HG03558 (cell line): ENCODE results near the gene CHSY3.
"Not testable (repeated sequence)": the region's sequence is repeated elsewhere in the genome, so short reads cannot be mapped to it uniquely, and the experiment has no call there.

Experiments
- ATAC-seq: cut with Tn5 transposase; IDR thresholded peaks from one replicate; pipeline ENCODE4 v1.9.1; 2021; ENCODE audit warnings: moderate number of reproducible peaks; ENCODE audit not compliant: unreplicated experiment; ENCODE audit errors: extremely low read depth

CHSY3 gene

DNA sequence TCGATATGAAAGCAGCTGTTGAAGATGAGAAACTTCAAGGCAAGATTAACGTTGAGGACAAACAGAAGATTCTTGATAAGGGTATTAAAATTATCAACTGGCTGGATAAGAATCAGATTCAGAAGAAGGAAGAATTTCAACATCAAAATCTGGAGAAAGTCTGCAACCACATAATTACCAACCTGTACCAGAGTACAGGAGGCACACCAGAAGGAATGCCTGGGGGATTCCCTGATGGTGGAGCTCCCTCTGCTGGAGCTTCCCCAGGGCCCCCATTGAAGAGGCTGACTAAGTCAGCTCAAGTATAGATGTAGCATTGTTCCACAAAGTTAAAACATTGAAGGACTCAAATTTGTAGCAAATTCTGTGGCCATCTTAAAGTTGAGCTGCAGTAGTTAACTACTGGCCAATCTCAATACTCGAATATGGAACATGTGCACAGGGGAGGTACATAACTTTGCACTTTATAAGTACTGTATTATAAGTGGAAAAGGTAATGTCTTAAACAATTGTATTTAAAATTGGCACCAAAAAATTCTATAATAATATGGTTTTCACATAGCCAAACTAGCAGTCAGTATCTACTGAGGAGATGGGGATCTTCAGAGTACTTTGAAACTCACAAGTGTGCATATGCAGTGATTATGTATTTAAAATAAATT, 237.5 kb downstream of the CHSY3 start:
- ATAC-seq = peak; percentile 63

DNA sequence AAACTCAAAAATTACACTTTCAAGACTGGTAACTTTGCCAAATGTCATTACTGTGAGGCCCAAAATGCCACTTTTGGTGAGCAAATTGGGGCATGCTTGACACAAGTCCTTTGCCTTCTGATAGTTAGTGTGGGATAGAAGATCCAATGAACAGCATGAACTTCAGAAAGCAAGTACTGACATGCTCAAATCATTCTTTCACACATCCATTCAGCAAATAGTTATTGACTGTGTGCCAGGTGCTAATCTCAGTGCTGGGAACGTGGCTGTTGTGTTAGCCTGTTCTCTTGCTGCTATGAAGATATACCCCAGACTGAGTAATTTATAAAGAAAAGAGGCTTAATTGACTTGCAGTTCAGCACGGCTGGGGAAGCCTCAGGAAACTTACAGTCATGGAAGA, 247.0 kb downstream of the CHSY3 start:
- no peak for ATAC-seq

DNA sequence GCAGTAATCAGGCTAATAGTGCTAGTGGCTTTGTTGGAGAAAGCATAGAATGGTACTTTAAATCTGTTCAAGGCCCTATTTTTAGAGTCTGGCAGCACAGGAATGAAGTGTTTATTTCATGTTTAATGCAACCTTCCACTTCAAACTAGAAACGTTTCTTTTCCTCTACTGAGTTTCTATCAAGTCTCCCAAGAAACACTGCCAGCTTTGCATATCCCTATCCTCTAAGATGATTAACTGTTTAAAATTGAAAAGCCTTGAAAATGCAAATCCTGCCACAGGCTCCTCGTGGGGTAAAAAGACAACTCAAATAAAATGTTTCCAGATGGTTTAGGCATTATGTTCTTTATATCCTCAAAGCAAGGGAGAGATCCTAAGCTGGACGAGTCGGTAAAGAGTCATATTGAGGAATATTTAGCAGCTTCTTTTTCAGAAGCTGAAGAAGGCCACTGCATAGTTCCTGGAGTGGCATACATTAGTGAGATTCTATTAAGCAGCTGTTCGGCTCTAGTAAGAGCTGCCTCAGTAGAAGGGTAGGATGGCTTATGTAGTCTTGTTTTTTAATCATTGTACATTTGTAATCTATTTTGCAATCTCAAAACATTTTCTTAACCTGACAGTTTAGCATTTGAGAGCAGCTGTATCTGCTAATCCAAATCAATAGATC, 251.2 kb downstream of the CHSY3 start:
- no peak for ATAC-seq

DNA sequence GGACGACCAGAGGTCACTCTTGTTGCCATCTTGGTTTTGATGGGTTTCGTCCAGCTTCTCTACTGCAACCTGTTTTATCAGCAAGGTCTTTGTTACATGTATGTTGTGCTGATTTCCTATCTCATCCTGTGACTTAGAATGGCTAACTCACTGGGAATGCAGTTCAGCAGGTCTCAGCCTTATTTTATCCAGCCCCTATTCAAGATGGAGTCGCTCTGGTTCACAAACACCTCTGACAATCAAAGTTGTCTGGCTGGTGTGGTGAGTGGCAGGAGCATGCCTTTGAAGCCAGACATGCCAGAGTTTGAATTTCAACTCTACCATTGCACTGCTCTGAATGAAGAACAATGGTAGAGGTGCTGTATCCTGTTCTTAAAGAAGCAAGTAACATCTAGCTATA, 253.8 kb downstream of the CHSY3 start:
- no peak for ATAC-seq

DNA sequence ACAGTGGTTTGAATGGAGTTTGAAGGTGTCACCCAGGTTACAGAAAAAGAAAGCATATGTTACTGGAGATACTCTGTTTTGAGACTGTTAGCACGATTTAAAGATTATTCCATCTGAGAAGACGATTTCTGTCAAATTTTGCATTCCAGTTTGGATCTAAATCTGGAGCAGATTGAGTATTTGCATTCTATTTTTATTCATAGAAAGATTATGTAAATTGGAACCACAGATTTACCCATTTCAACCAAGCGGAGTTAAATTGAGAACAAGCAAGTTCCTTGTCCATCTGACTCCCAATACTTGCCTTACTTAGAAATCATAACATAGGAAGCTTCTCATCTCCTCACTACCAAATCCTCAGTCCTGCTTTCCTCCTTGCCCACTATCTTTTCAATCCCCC, 255.7 kb downstream of the CHSY3 start:
- no peak for ATAC-seq

DNA sequence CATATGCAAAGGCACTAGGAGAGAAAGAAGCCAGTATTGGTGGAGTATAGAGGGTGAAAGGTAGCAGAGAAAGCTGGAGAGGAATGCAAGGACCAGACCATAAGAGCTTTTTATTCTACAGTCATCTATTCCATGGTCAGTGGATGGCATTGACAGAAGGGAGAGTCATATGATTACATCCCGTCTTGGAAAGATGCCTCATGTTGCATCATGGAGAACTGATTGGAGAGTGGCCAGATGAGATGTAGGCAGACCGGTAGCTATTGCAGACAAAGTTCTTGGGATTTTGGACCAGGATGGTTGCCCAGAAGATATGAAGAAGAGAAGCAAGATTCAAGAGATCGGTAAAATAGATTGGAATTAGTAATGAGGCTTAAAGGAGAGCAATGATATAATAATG, 260.7 kb downstream of the CHSY3 start:
- ATAC-seq = no peak

DNA sequence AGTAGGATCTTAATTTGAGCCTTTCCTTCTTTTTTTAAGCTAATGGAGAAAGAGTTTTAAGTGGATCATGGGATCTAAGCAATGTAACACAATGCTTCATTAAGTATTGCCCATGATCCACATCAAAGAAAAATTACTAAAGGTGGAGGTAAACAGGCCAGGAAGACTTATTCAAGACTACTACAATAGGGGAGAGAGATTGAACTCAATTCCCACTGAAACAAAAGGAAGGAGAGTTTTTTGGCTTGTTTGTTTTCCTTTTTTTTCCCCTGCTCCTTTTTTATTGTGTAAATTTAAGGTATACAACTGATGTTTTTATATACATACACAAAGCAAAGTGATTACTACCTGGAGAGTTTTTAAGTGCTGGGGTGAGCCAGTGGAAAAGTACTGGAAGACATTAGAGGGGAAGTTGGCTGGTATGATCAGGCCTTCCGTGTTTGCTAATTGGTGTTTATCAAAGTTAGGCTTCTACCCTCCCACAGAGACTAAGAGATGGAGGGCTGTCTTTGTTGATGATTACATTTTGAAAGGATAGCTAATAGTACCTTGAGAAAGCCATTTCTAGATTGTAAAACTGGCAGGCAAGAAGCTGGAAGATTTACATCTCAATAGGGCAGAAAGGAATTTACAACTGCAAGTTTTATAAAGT, 262.7 kb downstream of the CHSY3 start:
- no peak for ATAC-seq

DNA sequence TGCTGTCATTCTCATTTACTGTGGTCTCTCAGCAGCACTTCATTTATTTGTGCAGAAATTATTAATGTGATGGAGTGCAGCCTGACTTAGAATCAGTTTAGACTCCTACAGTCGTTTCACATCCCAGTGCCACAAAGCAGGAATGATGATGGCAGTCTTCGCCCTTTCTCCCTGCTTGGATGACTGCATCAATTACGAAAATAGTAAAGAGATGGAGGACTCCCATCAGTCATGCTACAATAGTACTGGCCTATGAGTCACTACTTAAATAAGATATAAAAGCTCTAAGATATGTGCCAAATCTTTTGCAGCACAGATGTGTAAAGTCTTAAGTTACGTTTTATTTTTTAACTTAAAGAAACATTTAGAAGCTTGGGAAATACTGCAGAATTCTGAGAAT, 263.9 kb downstream of the CHSY3 start:
- ATAC-seq = no peak

DNA sequence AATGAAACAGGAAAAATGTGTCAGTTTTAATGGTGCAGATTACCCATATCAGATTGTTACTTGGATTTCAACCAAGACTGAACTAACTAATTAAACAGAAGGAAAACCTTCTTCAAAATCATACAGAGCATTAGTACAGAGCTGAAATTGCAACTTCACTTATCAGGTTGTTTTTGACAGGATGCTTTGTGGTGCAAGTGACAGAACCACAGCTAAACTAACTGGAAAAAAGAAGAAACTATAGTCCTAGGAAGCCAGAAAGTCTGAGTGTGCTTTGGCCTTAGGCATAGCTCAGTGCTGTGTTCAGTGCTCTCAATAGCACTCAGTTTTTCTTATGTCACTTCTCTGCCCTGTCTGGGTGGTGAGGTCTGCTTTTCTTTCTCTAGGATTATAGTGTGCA, 267.4 kb downstream of the CHSY3 start:
- ATAC-seq = no peak

DNA sequence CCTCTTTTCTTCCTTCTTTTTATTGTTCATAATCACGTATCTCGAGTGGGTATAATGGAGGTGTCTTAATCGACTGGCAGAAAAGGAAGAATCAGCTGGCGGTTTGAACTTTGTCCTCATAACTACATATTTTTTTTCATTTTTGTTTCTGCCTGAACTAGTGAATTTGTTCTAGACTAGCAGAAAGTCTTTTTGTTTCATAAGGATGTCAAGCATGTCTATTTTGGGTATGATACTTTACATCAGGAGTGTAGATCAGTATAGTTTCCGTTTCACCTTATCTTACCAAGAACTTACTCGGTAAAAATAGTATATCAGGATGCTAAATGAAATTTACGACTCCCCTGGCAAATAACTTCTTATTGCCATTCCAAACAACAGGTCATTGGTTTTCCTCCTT, 278.9 kb downstream of the CHSY3 start:
- no peak for ATAC-seq

DNA sequence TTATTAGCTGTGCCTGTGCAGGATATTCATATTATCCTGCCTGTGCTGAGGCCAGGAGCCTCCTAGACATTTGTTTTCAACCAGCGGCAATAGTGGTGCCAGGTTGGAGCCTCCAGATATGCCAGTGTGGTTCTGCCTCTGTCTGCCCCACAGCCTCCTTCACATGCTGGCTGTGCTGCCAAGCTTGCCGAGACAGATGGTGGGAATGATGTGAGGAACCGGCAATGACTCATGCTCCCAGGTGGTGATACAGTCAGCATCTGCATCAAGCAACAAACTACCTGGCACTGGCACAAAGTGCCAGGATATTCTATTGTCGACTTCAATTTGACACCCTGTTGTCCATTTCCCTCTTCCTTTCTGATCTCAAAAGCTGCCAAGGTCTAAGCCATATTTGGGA, 285.7 kb downstream of the CHSY3 start:
- no peak for ATAC-seq

DNA sequence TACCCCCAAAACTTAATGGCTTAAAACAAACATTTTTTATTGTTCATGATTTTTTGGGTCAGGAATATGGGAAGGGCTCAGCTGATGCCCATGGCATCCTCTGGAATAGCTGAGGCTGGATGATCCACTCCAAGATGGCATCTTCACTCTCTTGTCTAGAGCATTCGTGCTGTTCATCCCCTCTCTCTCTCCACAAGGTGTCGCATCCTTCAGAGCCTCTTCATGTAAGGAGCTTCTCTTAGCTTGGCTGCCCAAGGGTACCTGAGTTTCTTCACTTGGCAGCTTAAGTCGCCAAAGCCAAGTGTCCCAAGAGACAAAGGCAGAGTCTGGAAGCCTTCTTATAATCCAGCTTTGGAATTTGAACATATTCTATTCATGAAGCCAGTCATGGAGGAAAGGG, 294.7 kb downstream of the CHSY3 start:
- ATAC-seq = no peak

DNA sequence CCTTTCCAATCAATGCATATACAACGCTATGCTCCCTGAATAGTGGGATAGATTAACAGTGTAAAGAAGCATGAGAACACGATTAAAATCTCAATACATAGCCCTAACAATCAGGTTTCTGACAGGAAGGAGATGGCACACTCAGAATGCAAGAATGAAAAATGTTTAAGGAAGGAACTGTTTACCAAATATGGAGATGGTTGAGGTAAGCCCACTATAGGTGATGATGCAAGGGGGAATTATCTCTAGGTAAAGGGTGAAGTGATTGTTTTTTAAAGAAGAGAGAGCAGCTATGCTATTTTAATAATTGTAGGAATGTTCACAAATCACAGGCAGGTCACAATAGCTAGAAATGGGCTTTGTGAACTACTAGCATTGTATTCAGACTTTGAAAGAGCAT, 302.4 kb downstream of the CHSY3 start:
- no peak for ATAC-seq

DNA sequence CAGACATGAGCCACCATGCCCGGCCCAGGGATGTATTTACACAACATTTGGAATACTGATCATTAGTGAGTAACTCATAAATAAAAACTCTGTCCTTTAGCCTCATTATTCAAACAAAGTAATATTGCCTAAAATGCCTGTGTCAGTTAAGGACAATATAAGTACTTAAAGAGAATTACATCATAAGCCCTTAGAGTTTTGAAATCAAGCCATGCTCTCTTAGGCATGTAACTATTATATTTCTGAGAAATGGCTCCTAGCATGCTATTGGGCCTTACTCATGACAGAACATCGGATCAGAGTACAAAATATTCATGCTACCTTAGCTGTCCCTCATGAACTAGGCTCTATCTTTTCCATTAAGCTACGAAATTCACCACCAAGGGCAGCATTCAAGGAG, 309.3 kb downstream of the CHSY3 start:
- no peak for ATAC-seq

DNA sequence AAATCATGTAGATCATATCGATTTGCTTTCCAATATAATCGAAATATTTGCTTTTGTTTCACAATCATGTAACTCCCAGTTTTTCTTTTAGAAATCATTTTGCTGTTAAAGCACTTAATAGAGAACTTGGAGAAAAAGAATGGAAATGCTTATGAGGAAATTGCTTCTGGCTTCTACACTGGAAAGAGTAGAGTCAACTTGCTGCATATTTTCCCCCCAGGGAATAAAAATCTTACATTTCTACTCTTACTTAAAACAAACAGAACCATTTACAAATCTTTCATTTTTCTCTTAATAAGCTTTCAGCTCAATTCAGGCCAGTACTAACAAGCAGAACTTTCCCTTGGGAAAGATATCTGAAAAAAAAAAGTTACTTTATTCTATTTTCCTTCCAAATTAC, 312.0 kb downstream of the CHSY3 start:
- no peak for ATAC-seq

DNA sequence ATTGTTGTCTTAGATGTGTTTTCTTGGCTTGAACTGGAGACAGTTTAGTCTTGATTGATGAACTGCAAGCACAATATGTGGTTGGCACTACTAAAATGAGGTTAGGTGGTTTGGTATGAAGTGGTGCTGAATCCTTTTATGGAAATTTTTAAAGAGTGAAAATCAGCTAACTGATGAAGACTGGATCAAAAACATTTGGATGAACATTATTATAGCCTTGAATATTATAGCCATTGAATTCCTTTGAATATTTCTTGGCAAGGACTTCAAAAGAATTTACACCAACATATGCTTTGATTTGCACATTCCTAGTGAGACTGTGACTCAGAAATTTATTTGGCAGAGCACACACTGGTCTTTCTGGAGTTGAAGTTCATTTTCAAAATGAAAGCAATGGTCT, 318.3 kb downstream of the CHSY3 start:
- no peak for ATAC-seq

DNA sequence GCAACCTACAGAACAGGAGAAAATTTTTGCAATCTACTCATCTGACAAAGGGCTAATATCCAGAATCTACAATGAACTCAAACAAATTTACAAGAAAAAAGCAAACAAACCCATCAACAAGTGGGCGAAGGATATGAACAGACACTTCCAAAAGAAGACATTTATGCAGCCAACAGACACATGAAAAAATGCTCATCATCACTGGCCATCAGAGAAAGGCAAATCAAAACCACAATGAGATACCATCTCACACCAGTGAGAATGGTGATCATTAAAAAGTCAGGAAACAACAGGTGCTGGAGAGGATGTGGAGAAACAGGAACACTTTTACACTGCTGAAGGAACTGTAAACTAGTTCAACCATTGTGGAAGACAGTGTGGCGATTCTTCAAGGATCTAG, 322.3 kb downstream of the CHSY3 start:
- ATAC-seq = not testable (repeated sequence)

DNA sequence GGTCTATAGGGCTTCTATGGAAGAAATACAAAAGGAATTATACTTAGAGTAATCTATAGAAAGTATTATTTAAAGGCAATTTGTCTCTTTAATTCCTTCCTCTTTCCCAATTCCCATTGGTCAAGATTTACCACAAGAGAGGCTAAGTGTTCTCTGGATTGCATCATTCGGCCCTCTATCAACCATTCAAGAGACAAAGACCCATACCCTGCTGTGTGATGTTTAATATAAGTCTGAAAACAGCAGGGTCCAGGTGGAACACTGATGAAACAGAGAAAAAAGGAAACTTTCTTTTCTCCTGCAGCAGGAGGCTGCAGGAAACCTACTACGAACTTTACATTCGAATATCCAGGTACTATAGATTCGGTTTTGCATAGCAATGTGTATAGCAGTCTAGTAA, 323.4 kb downstream of the CHSY3 start:
- no peak for ATAC-seq

DNA sequence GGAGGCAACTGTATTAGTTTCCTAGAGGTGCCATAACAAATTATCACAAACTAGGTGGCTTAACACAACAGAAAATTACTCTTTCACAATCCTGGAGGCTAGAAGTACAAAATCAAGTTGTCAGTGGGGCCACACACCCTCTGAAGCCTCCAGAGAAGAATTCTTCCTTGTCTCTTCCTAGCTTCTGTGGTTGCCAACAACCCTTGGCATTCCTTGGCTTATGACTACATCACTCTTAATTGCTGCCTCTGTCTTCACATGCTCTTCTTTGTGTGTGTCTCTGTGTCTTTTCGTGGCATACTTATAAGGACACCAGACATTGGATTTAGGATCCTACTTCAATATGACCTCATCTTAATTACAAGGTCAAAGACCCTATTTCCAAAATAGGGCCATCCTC, 327.5 kb downstream of the CHSY3 start:
- ATAC-seq = no peak

DNA sequence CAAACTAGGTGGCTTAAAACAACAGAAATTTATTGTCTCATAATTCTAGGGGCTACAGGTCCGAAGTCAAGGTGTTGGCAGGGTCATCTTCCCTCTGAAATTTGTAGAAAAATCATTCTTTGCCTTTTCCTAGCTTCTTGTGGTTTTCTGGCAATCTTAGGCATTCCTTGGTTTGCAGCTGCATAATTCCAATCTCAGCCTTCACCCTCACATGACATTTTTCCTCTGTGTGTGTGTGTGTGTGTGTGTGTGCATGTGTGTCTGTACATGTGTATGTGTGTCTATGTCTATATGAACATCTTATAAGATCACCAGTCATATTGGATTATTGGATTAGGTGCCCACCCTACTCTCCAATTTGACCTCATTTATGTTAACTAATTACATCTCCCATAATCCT, 330.6 kb downstream of the CHSY3 start:
- ATAC-seq = no peak
